NK-92 treated with Interleukin-12 subunit alpha and Interleukin-12 subunit beta, amount 100 ng/mL, for 24 hours (cell line): Measurements from ENCODE around the gene DENND2D.
A peak's percentile ranks its signal among the peaks of the same experiment; 100 is the strongest.

Source experiments
- DNase-seq: peaks from one replicate; lab custom pipeline; 2025; lab: John Stamatoyannopoulos, UW

Gene DENND2D

GRCh38 chr1:111202707-111203623 lies 2.5 kb upstream of the DENND2D start:
- DNase-seq: no peak

GRCh38 chr1:111202366-111202706 lies 1.9 kb upstream of the DENND2D start:
- DNase-seq: no peak

GRCh38 chr1:111201275-111202090 lies 1.0 kb upstream of the DENND2D start:
- DNase-seq: peak; percentile 17

- no peak for DNase-seq
These were observed 336 bp upstream of the DENND2D start for GRCh38 chr1:111200802-111201161.

- no peak for DNase-seq
These were observed 1.1 kb downstream of the DENND2D start for GRCh38 chr1:111199329-111199728.

- DNase-seq: no peak
These were observed 1.6 kb downstream of the DENND2D start for GRCh38 chr1:111198836-111199235.

GRCh38 chr1:111197598-111198284 lies 2.7 kb downstream of the DENND2D start:
- peak; percentile 64 for DNase-seq

- DNase-seq: no peak
These were observed 4.2 kb downstream of the DENND2D start for GRCh38 chr1:111196213-111196612.

GRCh38 chr1:111195002-111195684 lies 5.3 kb downstream of the DENND2D start:
- DNase-seq: no peak

- DNase-seq: no peak
These were observed 6.5 kb downstream of the DENND2D start for GRCh38 chr1:111193712-111194480.

- DNase-seq: no peak
These were observed 7.6 kb downstream of the DENND2D start for GRCh38 chr1:111192658-111193519.

GRCh38 chr1:111192074-111192473 lies 8.4 kb downstream of the DENND2D start:
- no peak for DNase-seq

GRCh38 chr1:111191496-111191895 lies 8.9 kb downstream of the DENND2D start:
- no peak for DNase-seq

- DNase-seq: no peak
These were observed 9.5 kb downstream of the DENND2D start for GRCh38 chr1:111190931-111191451.

GRCh38 chr1:111184663-111185062 lies 15.8 kb downstream of the DENND2D start:
- no peak for DNase-seq

GRCh38 chr1:111183308-111184069 lies 17.0 kb downstream of the DENND2D start:
- no peak for DNase-seq

GRCh38 chr1:111182052-111182451 lies 18.4 kb downstream of the DENND2D start:
- no peak for DNase-seq

GRCh38 chr1:111179968-111180533 lies 20.4 kb downstream of the DENND2D start:
- DNase-seq: no peak

- DNase-seq: no peak
These were observed 23.8 kb downstream of the DENND2D start for GRCh38 chr1:111176678-111177077.
